ENCODE measurements around the gene CAMTA2.
A peak's percentile ranks its signal among the peaks of the same experiment; 100 is the strongest.

Gene CAMTA2

DNA sequence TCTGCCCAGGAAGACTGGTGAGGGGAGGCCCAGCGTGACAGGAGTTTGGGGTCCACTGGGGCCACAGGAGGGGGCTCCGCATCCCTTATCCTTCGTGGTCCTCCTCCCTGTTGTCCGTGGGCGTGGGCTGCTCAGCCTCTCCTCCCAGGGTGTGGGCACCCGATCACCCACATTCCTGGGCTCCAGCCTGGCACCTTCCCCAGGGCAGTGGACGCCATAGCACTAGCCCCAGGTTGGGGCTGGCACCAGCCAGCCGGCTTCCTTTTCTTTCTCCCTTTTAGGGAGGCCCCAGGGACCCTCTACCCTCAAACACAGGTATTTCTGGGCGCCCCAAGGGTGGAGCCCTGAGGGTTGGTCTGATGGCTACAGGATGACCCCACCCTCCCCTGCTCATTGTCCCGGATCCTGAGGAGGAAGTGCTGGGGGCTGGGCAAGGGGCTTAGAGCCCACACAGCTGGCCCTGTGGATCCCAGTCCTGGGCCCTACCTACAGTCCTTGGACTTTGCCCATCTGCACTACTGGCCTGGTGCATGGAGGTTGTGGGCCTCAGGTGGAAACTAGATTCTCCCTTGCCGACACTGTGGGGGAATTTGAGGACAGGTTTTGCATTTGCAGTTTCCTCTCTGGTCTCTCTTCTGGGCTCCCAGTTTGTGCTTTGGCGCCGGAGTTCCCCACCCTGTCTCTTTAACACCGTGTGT lies 11.4 kb upstream of the CAMTA2 start:
- DNase-seq: no peak

DNA sequence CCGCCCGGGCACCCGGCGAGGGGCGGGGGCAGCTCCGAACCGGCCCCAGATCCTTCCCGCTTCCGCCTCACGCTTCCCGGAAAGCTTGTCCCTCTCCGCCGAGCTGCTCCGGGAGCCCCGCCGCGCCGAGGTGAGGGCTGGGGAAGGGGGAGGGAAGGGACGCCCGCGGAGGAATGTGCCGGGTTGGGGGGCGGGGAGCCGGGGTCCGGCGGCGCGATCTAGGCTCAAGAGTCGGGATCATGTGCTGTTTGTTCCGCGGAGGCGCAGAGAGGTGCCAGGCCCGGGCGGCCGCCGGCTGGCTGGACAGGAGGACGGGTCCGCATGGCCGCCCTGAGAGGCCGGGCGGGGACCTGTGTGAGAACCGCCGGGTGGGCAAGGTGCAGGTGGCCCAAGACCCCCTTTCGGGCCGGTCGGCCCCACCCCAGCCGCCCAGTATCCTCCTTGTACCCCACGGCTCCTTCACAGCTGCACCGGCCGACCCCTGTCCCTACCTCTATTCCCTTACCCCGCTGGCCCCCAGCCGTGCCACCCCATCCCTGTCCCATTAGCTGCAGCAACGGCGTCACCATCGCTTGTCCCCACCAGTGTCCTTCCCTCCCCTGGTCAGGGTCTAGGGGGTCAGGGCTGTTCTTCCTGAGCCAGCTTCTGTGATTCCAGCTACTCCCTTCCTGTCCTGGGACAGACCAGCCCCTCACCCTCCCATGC lies 10.7 kb upstream of the CAMTA2 start:
- peak; percentile 51 for DNase-seq

DNA sequence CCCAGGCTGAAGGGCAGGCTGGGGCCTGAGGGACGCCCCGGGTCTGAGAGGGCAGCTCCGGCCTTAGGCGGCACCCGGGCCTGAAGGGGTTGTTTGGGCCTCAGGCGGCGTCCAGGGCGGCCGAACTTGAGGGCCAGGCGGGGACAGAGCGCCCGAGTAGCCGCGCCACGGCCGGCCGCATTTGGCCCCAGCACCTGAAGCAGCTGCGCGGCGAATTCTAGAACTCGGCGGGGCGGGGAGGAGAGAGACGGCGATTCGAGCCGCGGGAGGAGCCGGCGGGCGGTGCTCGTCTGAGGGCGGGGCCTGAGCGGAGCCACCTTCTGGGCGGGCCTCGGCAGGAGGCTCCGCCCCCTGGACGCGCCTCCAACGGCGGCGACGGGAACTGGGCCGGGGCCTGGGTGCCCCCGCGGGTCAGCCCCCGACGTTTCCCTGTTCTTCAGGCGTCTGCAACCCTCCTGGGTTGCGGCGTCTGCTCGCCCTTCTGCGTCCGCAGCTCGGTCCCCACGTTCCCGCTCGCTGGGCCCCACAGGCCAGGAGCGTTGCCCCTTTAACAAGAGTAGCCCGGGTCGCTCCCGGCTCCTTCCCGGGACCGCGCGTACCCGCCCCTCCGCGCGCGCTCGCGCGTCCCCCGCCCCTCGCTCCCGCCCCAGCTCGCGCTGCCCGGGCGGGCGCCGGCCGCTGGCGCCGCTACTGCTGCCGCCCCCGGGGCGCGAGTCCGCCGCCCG lies 10.0 kb upstream of the CAMTA2 start, which contains the start of the genes INCA1 and KIF1C:
Gene INCA1, minus strand, starts transcription at position 221 of the 725 bp plus-strand sequence. CDS start 3,085 bp downstream, outside the sequence.
Gene KIF1C, plus strand, starts transcription at position 649 of the 725 bp plus-strand sequence. CDS start 2,297 bp downstream, outside the sequence.
- peak; percentile 94 for DNase-seq

DNA sequence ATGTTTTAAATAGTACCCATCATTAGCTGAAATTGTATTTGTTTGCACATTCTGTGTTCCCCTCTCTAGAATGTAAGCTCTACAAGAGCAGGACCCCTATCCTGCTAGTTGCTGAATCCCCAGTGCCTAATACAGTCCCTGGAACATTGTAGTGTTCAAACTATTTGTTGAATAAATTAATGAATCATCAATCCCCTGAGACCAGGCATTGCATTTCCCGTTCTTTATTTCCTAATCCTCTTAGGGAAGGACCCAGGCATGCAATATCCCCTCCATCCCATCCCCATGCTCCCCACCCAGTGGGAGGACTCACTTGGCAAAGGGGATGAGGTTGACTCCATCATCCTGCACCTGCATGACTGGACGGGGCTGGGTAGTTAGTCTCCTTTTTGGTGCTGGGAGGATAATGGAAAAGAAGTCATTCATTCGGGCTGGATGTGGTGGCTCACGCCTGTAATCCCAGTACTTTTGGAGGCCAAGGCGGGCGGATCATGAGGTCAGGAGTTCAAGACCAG lies 6.7 kb upstream of the CAMTA2 start:
- no peak for DNase-seq

DNA sequence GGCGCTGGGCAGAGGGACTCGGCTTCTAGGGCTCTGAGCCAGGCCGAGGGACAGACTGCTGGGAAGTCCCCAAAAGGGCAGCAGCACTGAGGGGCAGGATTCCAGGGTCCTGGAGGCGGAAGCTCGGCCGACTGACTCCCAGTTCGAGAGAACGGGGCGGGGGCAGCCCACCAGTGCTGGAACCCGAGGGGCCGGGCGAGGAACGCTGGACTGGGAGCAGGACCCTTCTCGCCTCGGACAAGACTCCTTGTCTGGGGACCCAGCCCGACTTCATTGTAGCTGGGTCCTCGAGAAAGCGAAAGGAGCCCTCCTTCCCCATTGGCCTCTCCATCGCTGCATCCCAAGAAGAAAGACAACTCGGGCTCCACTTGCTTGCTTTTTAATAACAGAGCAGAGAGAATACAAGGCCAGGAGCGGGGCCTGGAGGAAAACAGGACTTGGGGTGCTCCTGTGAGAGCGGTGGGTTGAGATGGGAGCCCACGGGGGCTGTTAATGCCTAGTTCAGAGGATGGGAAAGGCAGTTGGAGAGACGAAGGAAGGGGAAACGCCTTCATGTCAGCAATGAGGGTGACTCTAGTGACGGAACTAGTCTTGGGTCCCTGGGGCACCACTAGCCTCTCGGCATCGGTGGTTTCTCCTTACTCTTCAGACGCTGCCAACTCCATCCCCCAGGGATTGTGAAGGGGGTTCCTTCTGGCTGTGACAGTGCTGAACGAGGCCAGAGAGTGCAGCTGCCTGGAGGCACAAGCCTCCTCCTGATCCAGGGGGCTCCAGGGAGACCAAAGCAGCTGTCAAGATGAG lies 492 bp upstream of the CAMTA2 start:
- DNase-seq: peak; percentile 31

DNA sequence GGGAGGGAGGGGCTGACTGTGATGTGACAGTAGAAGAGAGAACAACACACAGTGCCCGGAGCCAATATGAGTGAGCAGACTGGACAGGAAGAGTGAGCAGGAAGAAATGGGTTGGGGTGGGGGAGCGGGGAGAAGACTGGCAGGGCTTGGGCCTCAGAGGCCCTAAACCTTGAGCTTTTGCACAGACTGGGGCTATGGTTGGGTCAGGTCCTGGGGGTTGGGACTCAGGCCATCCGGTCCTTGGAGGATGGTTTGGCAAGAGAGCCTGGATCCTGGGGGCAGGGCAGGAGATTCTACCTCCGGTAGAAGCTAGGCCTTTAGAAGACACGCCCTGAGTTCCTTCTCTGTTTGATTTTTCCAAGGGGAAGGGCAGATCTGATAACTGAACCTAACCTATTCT lies 1.1 kb downstream of the CAMTA2 start:
- DNase-seq: no peak

DNA sequence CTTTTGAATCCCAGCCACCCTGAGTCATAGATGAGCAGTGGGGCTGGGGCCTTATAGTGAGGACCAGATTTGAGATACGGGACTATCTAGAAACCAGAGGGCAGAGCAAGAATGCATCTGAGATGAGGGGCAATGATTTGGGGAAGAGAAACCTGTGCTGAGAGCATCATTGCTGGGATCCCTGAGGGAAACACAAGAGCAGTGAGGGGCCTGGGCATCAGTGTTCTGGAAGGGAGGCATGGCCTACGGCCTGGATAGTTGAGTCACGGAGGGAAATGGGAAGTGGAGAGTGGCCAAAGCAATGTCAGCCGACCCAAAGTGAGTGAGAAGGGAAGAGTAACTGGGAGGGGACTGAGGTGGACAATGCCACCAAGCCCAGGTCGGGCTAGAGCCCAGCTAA lies 5.2 kb downstream of the CAMTA2 start:
- DNase-seq: no peak

DNA sequence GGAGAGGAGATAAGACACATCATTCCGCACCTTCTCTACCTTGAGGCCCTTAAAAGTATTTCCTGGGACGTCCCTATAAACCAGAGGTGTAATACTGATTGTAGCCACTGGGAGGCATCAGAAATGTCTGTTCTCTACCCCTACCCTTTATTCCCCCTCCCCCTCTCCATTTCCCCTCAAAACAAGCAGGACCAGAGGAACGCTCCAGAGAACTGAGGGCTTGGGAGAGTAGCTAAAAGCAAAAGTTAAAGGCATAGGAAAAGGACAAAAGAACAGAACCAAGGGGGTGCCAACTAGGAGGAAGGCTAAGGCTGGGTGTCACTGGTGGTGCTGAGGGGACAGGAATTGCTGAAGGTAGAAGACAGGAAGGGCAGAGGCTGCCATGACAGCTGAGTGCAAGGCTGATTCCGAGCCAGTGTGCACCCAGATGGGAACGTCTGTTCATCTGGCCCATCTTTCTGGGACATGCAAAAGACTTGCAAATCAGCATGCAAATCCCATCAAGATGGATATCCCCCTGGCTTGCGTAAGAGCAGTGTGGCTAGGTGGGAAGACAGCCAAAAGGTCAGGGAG lies 6.7 kb downstream of the CAMTA2 start:
- DNase-seq: peak; percentile 76

DNA sequence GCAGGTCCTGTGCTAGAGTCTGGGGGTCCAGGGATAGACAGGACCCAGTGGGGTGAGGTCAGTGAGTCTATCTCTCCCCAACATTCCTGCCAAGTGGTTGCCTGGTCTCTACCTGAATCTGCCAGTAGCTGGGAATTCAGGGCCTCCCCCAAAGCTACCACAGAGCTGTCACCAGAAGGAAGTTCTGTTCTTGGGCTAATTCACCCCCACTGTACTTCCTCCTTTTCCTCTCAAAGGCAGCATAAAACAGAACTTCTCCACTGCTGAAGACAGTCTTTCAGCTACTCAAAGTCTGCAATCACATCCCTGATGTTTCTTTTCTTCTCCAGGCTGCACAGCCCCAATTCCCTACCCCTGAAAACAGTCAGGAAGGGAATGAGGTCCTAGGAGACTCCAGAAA lies 8.7 kb downstream of the CAMTA2 start:
- peak; percentile 69 for DNase-seq

DNA sequence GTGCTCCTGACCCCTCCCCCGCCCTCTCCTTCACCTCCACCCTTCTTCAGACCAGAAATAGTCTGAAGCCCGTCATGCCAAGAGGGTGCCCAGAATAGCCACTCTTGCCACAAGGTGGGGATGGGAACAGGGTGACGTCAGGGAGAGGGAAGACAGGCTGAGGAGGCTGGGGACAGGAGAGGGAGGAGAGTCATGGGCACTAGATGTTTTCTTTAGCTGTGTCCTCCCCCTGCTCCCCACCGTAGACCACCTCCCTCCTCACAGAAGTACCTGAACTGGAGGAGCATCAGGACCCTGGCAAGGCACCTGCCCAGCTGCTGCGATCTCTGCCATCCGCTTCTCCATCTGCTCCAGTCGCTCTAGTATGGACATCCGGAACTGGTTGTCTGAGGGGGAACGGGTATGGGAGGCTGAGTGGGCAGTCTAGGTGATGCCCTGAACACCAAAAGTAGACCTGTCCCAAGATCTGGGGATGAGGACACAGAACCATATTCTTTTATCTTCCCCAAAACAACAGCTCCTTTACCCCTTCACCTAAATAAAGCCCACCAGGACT lies 13.3 kb downstream of the CAMTA2 start:
- DNase-seq: no peak

DNA sequence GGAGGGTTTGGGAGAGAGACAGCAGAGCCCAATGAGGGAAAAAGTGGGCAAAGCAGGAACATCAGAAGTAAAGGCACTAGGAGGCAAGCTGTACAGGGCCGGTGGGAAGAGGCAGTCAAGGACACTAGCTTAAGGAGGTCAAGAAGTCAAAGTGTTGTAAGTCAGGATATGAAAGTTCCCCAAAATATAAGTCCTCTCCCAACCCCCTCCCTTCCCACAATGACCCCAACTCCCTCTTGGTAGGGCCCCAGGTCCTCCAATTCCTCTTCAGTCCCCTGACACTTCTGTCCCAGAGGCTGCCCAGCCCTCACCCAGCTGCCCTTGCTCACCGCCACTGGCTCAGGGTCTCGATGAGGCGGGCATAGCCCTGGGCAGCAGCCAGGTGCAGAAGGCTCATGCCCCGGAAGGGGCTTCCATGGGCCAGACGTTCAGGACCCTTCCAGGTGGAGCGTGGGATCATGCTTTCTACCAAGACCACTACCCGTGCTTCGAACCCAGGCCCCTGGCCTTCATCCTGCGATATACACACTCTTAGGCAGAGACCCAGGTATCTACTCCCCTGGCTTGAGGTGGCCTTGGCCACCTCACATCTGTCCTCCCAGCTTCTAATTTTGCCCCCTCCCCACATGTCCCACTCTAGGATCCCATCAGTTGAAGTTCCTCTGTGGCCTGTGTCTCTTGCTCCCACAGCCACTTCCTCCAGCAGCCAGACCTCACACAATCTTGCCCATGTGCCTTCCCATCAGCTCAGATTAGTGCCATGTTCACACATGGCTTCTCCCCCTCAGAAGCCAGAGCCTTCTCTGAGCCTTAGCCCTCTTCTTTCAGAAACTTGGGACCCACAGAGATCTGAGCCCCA lies 14.0 kb downstream of the CAMTA2 start:
- DNase-seq: no peak

DNA sequence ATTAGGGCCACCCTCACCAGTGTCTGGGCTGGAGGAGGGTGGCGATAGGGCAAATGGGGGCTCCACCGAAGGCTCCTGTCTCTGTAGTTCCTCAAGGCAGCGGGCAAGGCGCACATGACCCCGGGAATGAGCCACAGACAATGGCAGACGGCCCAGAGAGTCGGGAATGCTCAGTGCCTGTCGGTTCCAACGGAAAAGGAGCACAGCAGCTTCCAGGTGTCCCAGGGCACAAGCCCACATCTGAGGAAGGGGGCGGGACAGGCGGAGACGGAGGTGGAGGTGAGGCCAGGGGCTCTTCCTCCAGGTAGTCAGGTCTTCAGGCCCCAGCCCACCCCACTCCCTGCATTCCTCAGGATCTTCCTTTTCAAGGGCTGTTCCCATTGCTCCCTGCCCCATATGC lies 14.7 kb downstream of the CAMTA2 start:
- DNase-seq: no peak

DNA sequence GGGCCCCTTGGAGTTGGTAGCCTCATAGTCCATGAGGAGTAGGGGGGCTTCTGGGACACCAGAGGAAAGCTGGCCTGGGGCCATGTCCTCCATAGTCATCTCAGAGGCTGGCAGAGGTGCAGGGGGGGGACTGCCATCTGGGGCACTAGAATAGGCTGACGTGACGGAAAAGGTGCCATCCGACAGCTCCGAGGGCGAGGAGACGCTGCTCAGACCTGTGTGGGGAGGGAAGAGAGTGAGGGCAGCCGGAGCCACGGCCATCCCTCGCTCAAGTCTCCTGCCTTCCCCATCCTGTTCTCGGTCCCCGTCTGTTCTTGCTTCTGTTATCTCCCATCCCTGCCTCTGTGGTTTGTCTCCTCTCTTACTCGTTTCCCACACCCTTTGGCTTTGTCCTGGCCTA lies 15.2 kb downstream of the CAMTA2 start:
- DNase-seq: no peak

DNA sequence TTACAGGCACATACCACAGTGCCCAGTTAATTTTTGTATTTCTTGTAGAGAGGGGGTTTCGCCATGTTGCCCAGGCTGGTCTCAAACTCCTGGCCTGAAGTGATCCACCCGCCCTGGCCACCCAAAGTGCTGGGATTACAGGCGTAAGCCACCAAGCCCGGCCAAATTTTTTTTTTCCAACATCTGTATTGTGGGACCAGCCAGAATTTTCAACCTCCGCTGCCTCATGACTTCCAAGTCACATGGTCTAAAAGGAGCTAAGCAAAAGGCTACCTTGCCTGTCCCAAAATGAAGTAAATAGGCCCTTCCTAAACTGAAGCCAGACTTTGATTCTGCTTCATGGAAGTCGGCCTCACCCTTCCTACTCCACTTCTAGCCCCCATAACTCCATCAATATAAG lies 15.6 kb downstream of the CAMTA2 start:
- DNase-seq: no peak

DNA sequence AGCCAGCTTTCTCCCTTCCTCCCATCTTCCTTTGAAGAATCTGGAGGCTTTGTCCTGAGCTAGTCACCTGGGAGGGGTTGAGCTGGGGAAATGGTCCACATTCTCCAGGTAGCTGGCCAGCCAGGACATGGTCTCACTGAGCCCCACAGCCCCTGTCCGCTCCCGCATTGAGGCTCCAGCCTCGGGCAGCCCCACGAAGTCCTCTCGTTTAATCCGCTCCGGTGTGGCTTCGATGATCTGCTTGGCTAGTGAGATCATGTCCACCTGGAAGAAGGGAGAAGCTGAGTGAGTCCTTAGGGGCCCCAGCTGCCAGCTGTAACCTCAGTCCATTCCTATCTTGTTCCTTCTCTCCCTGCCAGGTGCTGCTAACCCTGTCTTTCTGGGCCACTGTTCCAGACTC lies 17.2 kb downstream of the CAMTA2 start:
- DNase-seq: no peak

DNA sequence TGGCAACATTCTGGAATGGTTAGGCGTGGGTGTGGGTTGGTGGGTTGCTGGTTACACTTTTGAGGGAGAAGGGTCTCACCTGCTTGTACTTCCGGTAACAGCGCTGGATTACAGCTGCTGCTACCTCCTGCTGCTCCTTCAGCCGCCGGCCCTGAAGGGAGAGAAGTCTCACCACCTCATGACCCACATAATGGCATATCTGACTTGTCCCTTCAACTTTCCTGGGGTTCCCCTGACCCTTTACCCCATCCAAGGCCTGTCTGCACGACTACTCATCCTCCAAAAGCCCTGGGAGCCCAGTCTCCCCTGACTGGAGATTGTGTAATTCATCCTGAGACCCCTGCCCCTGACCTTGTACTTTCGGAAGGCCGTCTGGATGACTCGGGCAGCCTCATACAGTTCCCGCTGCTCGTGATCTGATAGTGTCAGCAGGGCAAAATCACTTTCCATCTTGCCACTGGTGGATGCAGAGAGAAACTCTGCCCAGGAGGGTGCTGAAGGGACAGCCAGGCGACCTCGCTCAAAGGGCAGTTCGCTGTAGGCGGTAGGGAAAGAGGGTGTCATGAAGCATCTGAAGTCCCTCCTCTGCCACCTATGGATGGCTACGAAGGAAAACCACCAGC lies 17.8 kb downstream of the CAMTA2 start:
- DNase-seq: no peak

DNA sequence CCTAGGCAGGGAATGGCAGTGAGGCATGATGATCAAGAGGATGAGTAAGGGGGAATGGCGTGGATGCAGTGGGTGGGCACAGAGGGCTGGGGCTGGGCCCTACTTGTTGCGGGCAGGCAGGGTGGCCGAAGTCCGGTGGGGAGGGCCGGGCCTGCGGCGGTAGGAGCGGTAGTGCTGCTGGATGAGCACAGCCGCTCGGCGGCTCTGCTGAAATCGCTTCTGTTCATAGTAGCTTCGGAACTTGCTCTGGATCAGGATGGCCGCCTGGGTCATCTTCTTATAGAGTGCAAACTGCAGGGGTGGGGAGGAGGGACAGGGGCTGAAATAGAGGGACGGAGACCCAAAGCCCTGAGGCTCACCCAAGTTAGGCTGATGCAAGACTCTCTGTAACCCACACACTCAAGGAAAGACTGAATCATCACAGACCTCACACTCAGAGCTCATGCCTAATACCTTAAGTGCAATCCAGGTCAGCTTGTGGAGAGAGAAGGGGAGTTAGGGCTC lies 18.4 kb downstream of the CAMTA2 start:
- no peak for DNase-seq

DNA sequence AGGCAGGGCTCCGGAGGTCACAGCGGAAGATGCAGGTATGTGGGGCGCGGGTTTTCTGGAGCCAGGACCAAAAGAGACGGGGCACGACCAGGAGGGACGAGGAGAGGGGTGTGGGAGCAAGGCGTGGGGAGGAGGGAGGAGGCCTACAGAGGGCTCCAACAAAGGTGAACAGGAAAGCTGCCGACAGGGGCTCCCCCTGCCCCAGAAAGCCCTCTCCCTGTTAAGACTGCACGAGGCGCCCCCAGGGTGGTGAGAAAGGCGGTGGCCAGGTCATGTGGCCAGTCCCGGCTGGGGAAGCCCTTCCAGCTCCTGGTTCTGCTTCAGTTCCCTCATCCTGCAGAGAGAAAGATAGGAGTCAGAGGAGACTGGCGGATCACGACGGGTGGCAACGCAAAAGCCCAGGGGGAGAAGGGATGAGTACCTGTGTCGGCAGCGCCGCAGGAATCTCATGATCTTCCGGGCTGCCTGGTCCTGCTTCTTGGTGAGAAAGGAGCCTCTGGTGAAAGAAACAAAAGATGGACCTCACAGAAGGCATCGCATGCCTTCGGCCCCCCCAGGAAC lies 18.9 kb downstream of the CAMTA2 start:
- no peak for DNase-seq

DNA sequence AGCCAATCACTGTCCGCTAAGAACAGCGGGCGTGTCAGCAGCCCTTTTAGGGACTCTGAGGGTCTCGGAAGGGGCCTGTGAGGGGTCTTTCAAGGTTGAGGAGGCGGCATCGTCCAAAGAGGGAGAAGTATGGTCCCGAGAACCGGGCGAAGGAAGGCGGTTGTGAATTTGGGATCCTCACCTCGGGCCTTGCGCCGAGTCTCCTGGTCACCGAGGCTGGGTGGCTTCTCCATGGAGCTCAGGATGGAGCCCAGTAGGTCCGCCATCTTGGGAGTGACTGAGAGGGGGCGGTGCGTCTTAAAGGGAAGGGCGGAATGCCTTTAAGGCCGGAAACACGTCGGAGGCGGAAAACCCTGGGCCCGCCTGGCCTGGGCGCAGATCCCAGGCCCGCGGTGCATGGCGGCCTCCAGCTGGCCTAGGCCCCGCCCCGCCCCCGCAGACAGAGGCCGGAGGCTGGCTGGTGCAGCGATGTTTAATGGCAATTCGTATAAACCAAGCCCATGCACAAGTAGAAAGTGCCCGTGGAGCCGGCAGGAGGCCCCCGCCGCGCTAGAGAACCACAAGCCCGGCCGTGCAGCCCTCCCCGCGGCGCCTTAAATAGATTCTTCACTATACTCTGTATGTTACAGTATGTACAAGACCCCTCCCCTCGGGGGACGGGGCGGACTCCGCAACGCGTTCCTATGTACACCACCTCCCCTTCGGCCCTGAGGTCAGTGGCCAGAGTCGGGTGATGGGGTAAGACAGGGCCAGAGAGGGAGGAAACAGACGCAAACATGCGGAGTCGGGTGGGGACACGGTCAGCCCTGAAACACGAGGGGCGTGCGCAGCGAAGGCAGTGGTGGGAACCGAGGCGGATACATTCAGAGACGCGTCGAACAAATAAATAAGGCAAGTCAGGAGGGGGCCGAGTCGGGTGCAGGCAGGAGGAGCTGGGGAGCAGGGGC lies 19.7 kb downstream of the CAMTA2 start, which contains the start of gene SPAG7:
Gene SPAG7, minus strand, starts transcription at position 279 of the 947 bp plus-strand sequence. Its CDS starts 13 bp downstream, at position 266.
- DNase-seq: peak; percentile 98
